SK-N-SH (cell line): ENCODE measurements around the gene ZNF189. TPM values are rescaled to one million over a fixed set of nuclear protein-coding genes. Genes with fewer than 3 reads are reported as not detected.

Experiments used
- CTCF ChIA-PET: fragments of 300-600, 350-600 bp; formaldehyde crosslinking; extraction: SDS; loops from one replicate; lab custom pipeline; 2021; lab: Yijun Ruan, JAX
- POLR2A ChIA-PET: fragments of 350-600 bp; sonication (Branson Sonifier 250); formaldehyde crosslinking; extraction: SDS; loops from one replicate; lab custom pipeline; 2020; ENCODE audit warnings: antibody characterized with exemption, inconsistent platforms; lab: Yijun Ruan, JAX
- DNase-seq: peaks from one replicate; pipeline ENCODE4 v3.0.0; 2012
- H2AFZ ChIP-seq: fragments of 200-600 bp; sonication (generic); 2 replicates; pipeline ENCODE4 v1.8.1; 2016; ENCODE audit warnings: antibody characterized with exemption, mild to moderate bottlenecking, low read depth
- H3F3A ChIP-seq: fragments of 200-600 bp; sonication (generic); replicated peaks from 2 replicates; pipeline ENCODE3; 2016; ENCODE audit warnings: antibody characterized with exemption, mild to moderate bottlenecking; ENCODE audit not compliant: insufficient read depth
- H3K27ac ChIP-seq, 2 experiments: fragments of 200-500 bp in 1 of 2; fragments of 200-600 bp in 1 of 2; sonication (Bioruptor generic) in 1 of 2; sonication (generic), shearing (Covaris generic) in 1 of 2; 2 replicates each; pipeline versions ENCODE4 v1.5.1 to v1.6.1; 2014 to 2016; ENCODE audit warnings: low read depth in 2 of 2, inconsistent platforms in 1 of 2, low read length in 1 of 2, mild to moderate bottlenecking in 1 of 2, mixed read lengths in 1 of 2
- H3K27me3 ChIP-seq: fragments of 200-600 bp; sonication (generic), shearing (Covaris generic); 2 replicates; pipeline ENCODE4 v1.6.1; 2016; ENCODE audit warnings: mixed run types; ENCODE audit not compliant: insufficient read depth
- H3K36me3 ChIP-seq, 2 experiments: fragments of 200-500 bp in 1 of 2; fragments of 200-600 bp in 1 of 2; sonication (Bioruptor generic) in 1 of 2; sonication (generic) in 1 of 2; replicated peaks in 1 of 2; 2 replicates each; pipeline versions ENCODE3 to v1.5.1; 2014 to 2016; ENCODE audit warnings: low read length in 1 of 2, mild to moderate bottlenecking in 1 of 2; ENCODE audit not compliant: insufficient read depth in 2 of 2, control insufficient read depth in 1 of 2
- H3K4me1 ChIP-seq, 2 experiments: fragments of 200-500 bp in 1 of 2; fragments of 200-600 bp in 1 of 2; sonication (Bioruptor generic) in 1 of 2; sonication (generic), shearing (Covaris generic) in 1 of 2; 2 replicates each; pipeline versions ENCODE4 v1.5.1 to v1.6.1; 2014 to 2016; ENCODE audit warnings: low read depth in 1 of 2, low read length in 1 of 2, mixed run types in 1 of 2; ENCODE audit not compliant: insufficient read depth in 2 of 2, control insufficient read depth in 1 of 2
- H3K4me2 ChIP-seq: fragments of 200-600 bp; sonication (generic), shearing (Covaris generic); 2 replicates; pipeline ENCODE4 v1.6.1; 2017; ENCODE audit warnings: mixed run types
- H3K4me3 ChIP-seq, 2 experiments: fragments of 200-500 bp in 1 of 2; fragments of 200-600 bp in 1 of 2; sonication (Bioruptor generic) in 1 of 2; sonication (generic), shearing (Covaris generic) in 1 of 2; 2 replicates each; pipeline versions ENCODE4 v1.5.1 to v1.8.1; 2014 to 2016; ENCODE audit warnings: low read depth in 2 of 2, inconsistent platforms in 1 of 2, low read length in 1 of 2, mild to moderate bottlenecking in 1 of 2, mixed read lengths in 1 of 2, moderate library complexity in 1 of 2
- H3K79me2 ChIP-seq: fragments of 200-600 bp; sonication (generic); 2 replicates; pipeline ENCODE4 v1.8.1; 2017; ENCODE audit warnings: mild to moderate bottlenecking; ENCODE audit not compliant: insufficient read depth
- H3K9ac ChIP-seq: fragments of 200-600 bp; sonication (generic); 2 replicates; pipeline ENCODE4 v1.6.1; 2017; ENCODE audit warnings: mixed run types
- H3K9me2 ChIP-seq: fragments of 200-600 bp; sonication (generic); 2 replicates; pipeline ENCODE4 v1.6.1; 2017; ENCODE audit warnings: mixed run types
- H3K9me3 ChIP-seq: fragments of 200-600 bp; sonication (generic); 2 replicates; pipeline ENCODE4 v1.6.1; 2017; ENCODE audit warnings: mixed run types, mild to moderate bottlenecking, moderate library complexity
- H4K20me1 ChIP-seq: fragments of 200-600 bp; sonication (generic); 2 replicates; pipeline ENCODE4 v1.6.1; 2017; ENCODE audit warnings: mild to moderate bottlenecking, mixed run types; ENCODE audit not compliant: insufficient read depth
- CHD2 ChIP-seq: fragments of 150-350 bp; IDR thresholded peaks from 2 replicates; pipeline ENCODE4 v1.6.1; 2018; ENCODE audit warnings: low read length; ENCODE audit not compliant: partially characterized antibody
- EP300 ChIP-seq, 2 experiments: IDR thresholded peaks; 2 replicates each; pipeline versions ENCODE4 v1.4.0 to v1.6.1; 2012; ENCODE audit warnings: borderline replicate concordance in 1 of 2, low read depth in 1 of 2, low read length in 1 of 2
- FOXM1 ChIP-seq: IDR thresholded peaks from 2 replicates; pipeline ENCODE4 v1.4.0; 2012; ENCODE audit warnings: low read depth, mild to moderate bottlenecking
- GABPA ChIP-seq: IDR thresholded peaks from 2 replicates; pipeline ENCODE4 v1.4.0; 2012; ENCODE audit warnings: low read depth, mild to moderate bottlenecking
- MEF2A ChIP-seq: IDR thresholded peaks from 2 replicates; pipeline ENCODE4 v1.4.0; 2012; ENCODE audit warnings: low read depth, borderline replicate concordance
- MXI1 ChIP-seq: IDR thresholded peaks from 2 replicates; pipeline ENCODE4 v1.6.1; 2012; ENCODE audit warnings: mild to moderate bottlenecking, low read depth, low read length, improper control_type of control experiment
- NFIC ChIP-seq: IDR thresholded peaks from 2 replicates; pipeline ENCODE4 v1.4.0; 2012; ENCODE audit warnings: borderline replicate concordance
- NRF1 ChIP-seq: IDR thresholded peaks from 2 replicates; pipeline ENCODE4 v1.6.1; 2012; ENCODE audit warnings: low read depth, mild to moderate bottlenecking, low read length
- POLR2AphosphoS5 ChIP-seq: IDR thresholded peaks from 2 replicates; pipeline ENCODE4 v1.6.1; 2012; ENCODE audit warnings: low read depth, low read length
- RCOR1 ChIP-seq: fragments of 150-350 bp; IDR thresholded peaks from 2 replicates; pipeline ENCODE4 v1.6.1; 2017; ENCODE audit warnings: antibody characterized with exemption, low read length
- REST ChIP-seq: IDR thresholded peaks from 2 replicates; pipeline ENCODE4 v1.6.1; 2012; ENCODE audit warnings: mild to moderate bottlenecking, low read depth, low read length, moderate library complexity
- RFX5 ChIP-seq: IDR thresholded peaks from 2 replicates; pipeline ENCODE4 v1.6.1; 2012; ENCODE audit warnings: mild to moderate bottlenecking, improper control_type of control experiment, low read length
- RXRA ChIP-seq: IDR thresholded peaks from 2 replicates; pipeline ENCODE4 v1.4.0; 2012; ENCODE audit warnings: low read depth, mild to moderate bottlenecking, borderline replicate concordance
- SIN3A ChIP-seq: IDR thresholded peaks from 2 replicates; pipeline ENCODE4 v1.6.1; 2012; ENCODE audit warnings: low read depth, mild to moderate bottlenecking, low read length, moderate library complexity, borderline replicate concordance
- TAF1 ChIP-seq: IDR thresholded peaks from 2 replicates; pipeline ENCODE4 v1.6.1; 2012; ENCODE audit warnings: low read depth, mild to moderate bottlenecking, low read length, moderate library complexity, borderline replicate concordance
- TCF12 ChIP-seq: IDR thresholded peaks from 2 replicates; pipeline ENCODE4 v1.4.0; 2012
- TEAD4 ChIP-seq: IDR thresholded peaks from 2 replicates; pipeline ENCODE4 v1.4.0; 2012; ENCODE audit warnings: mild to moderate bottlenecking, borderline replicate concordance; ENCODE audit not compliant: insufficient read depth
- USF1 ChIP-seq: IDR thresholded peaks from 2 replicates; pipeline ENCODE4 v1.4.0; 2012; ENCODE audit warnings: low read depth, borderline replicate concordance
- USF2 ChIP-seq: fragments of 150-350 bp; IDR thresholded peaks from 2 replicates; pipeline ENCODE4 v1.6.1; 2017; ENCODE audit warnings: antibody characterized with exemption, low read length, low read depth, borderline replicate concordance
- YY1 ChIP-seq: IDR thresholded peaks from 2 replicates; pipeline ENCODE4 v1.4.0; 2012; ENCODE audit warnings: low read depth, mild to moderate bottlenecking
- WGBS: methylation state at CpG from one replicate; pipeline ENCODE4 v1.1.6; 2017; ENCODE audit warnings: low lambda C conversion rate; 5-methylcytosine and 5-hydroxymethylcytosine counted together
- polyA plus RNA-seq, 3 experiments: library from polyadenylated mRNA; depleted of rRNA; stranded (reverse); fragments of >200 nt; gene quantifications; 2 replicates each; pipeline ENCODE4 v1.2.3, GENCODE V29; 2012
- TF ChIP-seq, protein P1 (sequence below): fragments of 150-350 bp; IDR thresholded peaks from 2 replicates; pipeline ENCODE4 v1.6.1; 2016; ENCODE audit warnings: mild to moderate bottlenecking, low read depth, low read length
- TF ChIP-seq, protein P2 (sequence below): IDR thresholded peaks from 2 replicates; pipeline ENCODE4 v1.4.0; 2012; ENCODE audit warnings: low read depth
- TF ChIP-seq, protein P3 (sequence below): fragments of 200-600 bp; sonication (generic); IDR thresholded peaks from 2 replicates; pipeline ENCODE4 v1.6.1; 2017; ENCODE audit warnings: antibody characterized with exemption, mild to moderate bottlenecking, moderate library complexity

Gene ZNF189
- 2.9 and 3.4 TPM in 2 replicates for polyA plus RNA-seq (2012; rRNA removed)
- 3.5 and 4.1 TPM in 2 replicates for polyA plus RNA-seq (2012; cell fraction: cytosol; rRNA removed)
- polyA plus RNA-seq (2012; cell fraction: nucleus; rRNA removed), result 4.0 and 10.6 TPM in 2 replicates

GRCh38 chr9:101398068-101398929 is at the start of gene ZNF189, which contains the start of gene MRPL50:
ZNF189 (plus strand) TSS chr9:101398851; CDS start chr9:101399157, 306 bp downstream.
MRPL50 (minus strand) TSS chr9:101398618; CDS start chr9:101398592, 26 bp downstream.
- DNase-seq, result peak; percentile 86
- WGBS, result 1% methylated on average over 35 of the region's 44 CpGs
- Histone ChIP-seq H3K27ac (peak within 1 kb of the TSS; percentile 74 to 78), H4K20me1 (no peaks in the 10 kb centered on the region), H3K9me2 (no peaks in the 10 kb centered on the region), H3K9ac (peak within 1 kb of the TSS; percentile 85), H3K4me2 (peak within 1 kb of the TSS; percentile 94), H3K4me1 (peaks cover 7% of the 10 kb centered on the region in 2 experiments; a peak in 2 of 4 replicates), H3K79me2 (peaks cover 87% of the 10 kb centered on the region), H3F3A (no peaks in the 10 kb centered on the region), H3K36me3 (peaks cover 38 to 60% of the 10 kb centered on the region in 2 experiments), H2AFZ (peak within 1 kb of the TSS; percentile 83), H3K27me3 (no peaks in the 10 kb centered on the region), H3K9me3 (0 out of 2 replicates have a peak, but pooled peaks cover 1% of the 10 kb centered on the region), H3K4me3 (peak within 1 kb of the TSS; percentile 79 to 88)
- ChIA-PET POLR2A (interaction anchor here (0.7 to 1.0 kb wide), 3 partner anchors 12 to 166 kb away, joined by 3 to 4 read pairs (median 3); no protein-coding TSS in a partner anchor), CTCF (interaction anchor here (0.8 to 2.3 kb wide), 7 partner anchors 10 to 136 kb away, joined by 3 to 15 read pairs (median 3); partner anchors contain the start of gene RNF20)
- no peak for TF ChIP-seq TEAD4
- peak; percentile 75 for TF ChIP-seq MXI1
- TF ChIP-seq, protein P1, sequence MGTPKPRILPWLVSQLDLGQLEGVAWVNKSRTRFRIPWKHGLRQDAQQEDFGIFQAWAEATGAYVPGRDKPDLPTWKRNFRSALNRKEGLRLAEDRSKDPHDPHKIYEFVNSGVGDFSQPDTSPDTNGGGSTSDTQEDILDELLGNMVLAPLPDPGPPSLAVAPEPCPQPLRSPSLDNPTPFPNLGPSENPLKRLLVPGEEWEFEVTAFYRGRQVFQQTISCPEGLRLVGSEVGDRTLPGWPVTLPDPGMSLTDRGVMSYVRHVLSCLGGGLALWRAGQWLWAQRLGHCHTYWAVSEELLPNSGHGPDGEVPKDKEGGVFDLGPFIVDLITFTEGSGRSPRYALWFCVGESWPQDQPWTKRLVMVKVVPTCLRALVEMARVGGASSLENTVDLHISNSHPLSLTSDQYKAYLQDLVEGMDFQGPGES, result no peak
- TF ChIP-seq EP300 (IDR thresholded peaks at IDR 0.05; ENCODE audit: borderline replicate concordance in 1 of 2, low read depth in 1 of 2, low read length in 1 of 2), result no peak
- TF ChIP-seq CHD2, result peak; percentile 96
- TF ChIP-seq MEF2A, result no peak
- TF ChIP-seq, protein P2, sequence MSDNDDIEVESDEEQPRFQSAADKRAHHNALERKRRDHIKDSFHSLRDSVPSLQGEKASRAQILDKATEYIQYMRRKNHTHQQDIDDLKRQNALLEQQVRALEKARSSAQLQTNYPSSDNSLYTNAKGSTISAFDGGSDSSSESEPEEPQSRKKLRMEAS, result peak; percentile 59
- no peak; the same call in 1 of the 2 replicates for TF ChIP-seq RCOR1
- TF ChIP-seq, protein P3, sequence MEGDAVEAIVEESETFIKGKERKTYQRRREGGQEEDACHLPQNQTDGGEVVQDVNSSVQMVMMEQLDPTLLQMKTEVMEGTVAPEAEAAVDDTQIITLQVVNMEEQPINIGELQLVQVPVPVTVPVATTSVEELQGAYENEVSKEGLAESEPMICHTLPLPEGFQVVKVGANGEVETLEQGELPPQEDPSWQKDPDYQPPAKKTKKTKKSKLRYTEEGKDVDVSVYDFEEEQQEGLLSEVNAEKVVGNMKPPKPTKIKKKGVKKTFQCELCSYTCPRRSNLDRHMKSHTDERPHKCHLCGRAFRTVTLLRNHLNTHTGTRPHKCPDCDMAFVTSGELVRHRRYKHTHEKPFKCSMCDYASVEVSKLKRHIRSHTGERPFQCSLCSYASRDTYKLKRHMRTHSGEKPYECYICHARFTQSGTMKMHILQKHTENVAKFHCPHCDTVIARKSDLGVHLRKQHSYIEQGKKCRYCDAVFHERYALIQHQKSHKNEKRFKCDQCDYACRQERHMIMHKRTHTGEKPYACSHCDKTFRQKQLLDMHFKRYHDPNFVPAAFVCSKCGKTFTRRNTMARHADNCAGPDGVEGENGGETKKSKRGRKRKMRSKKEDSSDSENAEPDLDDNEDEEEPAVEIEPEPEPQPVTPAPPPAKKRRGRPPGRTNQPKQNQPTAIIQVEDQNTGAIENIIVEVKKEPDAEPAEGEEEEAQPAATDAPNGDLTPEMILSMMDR, result no peak
- no peak for TF ChIP-seq NFIC
- TF ChIP-seq YY1, result peak; percentile 90
- TF ChIP-seq GABPA, result peak; percentile 75
- peak; percentile 88 for TF ChIP-seq RFX5
- no peak for TF ChIP-seq FOXM1
- TF ChIP-seq NRF1, result 0 out of 2 replicates have a peak, but pooled peaks have one; percentile 25
- TF ChIP-seq REST, result 0 out of 2 replicates have a peak, but pooled peaks have one; percentile 15
- no peak for TF ChIP-seq RXRA
- no peak for TF ChIP-seq TCF12
- TF ChIP-seq USF2, result no peak
- no peak for TF ChIP-seq USF1
- peak; percentile 97 for TF ChIP-seq POLR2AphosphoS5
- TF ChIP-seq SIN3A, result peak; percentile 5; the same call in 1 of the 2 replicates
- peak; percentile 68 for TF ChIP-seq TAF1
